ENCODE measurements around the gene PGLYRP2.

- TF ChIP-seq CTCF (IDR thresholded peaks at IDR 0.05; ENCODE audit: low read depth, low read length, poor library complexity, severe bottlenecking) (no peak), EZH2phosphoT487 (IDR thresholded peaks at IDR 0.05; ENCODE audit: borderline replicate concordance, low read length) (no peak)
Measured at GRCh38 chr19:15526408-15526807, 47.1 kb upstream of the PGLYRP2 start.

Data from DOHH2 (cell line).